Neural cell (in vitro differentiated cells): ENCODE measurements around the gene POLN. TPM values are rescaled to one million over a fixed set of nuclear protein-coding genes. Genes with fewer than 3 reads are reported as not detected.

ENCODE experiments used
- H2AFZ ChIP-seq: fragments of 200-600, 300-800 bp; sonication (generic), shearing (Covaris generic); 2 replicates; pipeline ENCODE4 v1.6.0; 2014; ENCODE audit warnings: low read depth, mild to moderate bottlenecking, antibody characterized with exemption, low read length, moderate library complexity
- H3F3A ChIP-seq: fragments of 200-600 bp; shearing (Covaris generic); 2 replicates; pipeline ENCODE4 v1.6.1; 2016; ENCODE audit warnings: mild to moderate bottlenecking, moderate library complexity, mixed read lengths, antibody characterized with exemption, low read length; ENCODE audit not compliant: insufficient read depth, poor library complexity, severe bottlenecking
- H3K27ac ChIP-seq: fragments of 200-600, 300-800 bp; sonication (generic), shearing (Covaris generic); 2 replicates; pipeline ENCODE4 v1.5.1; 2014; ENCODE audit warnings: mild to moderate bottlenecking, low read length, moderate library complexity
- H3K27me3 ChIP-seq: fragments of 300-800, 200-600 bp; sonication (generic), shearing (Covaris generic); 2 replicates; pipeline ENCODE4 v1.6.0; 2014; ENCODE audit warnings: mild to moderate bottlenecking, low read depth, low read length, moderate library complexity; ENCODE audit not compliant: insufficient read depth
- H3K36me3 ChIP-seq: fragments of 300-800, 200-600 bp; sonication (generic), shearing (Covaris generic); 2 replicates; pipeline ENCODE4 v1.5.1; 2014; ENCODE audit warnings: mild to moderate bottlenecking, antibody characterized with exemption, low read length, moderate library complexity; ENCODE audit not compliant: insufficient read depth
- H3K4me2 ChIP-seq: fragments of 300-800, 200-600 bp; sonication (generic), shearing (Covaris generic); 2 replicates; pipeline ENCODE4 v1.6.0; 2014; ENCODE audit warnings: mild to moderate bottlenecking, low read length
- H3K4me3 ChIP-seq: fragments of 300-800, 200-600 bp; sonication (generic), shearing (Covaris generic); 2 replicates; pipeline ENCODE4 v1.5.1; 2014; ENCODE audit warnings: mild to moderate bottlenecking, low read length, moderate library complexity
- H3K79me2 ChIP-seq: fragments of 200-600 bp; shearing (Covaris generic); replicated peaks from 2 replicates; pipeline ENCODE4 v1.6.0; 2014; ENCODE audit warnings: mild to moderate bottlenecking, low read length, moderate library complexity; ENCODE audit not compliant: insufficient read depth
- H3K9ac ChIP-seq: fragments of 300-800, 200-600 bp; sonication (generic), shearing (Covaris generic); 2 replicates; pipeline ENCODE4 v1.6.1; 2016; ENCODE audit warnings: mild to moderate bottlenecking, low read length, mixed read lengths
- H3K9me2 ChIP-seq: fragments of 200-600 bp; shearing (Covaris generic); 2 replicates; pipeline ENCODE4 v1.6.1; 2016; ENCODE audit warnings: mild to moderate bottlenecking, low read length, mixed read lengths; ENCODE audit not compliant: insufficient read depth
- H3K9me3 ChIP-seq: fragments of 200-600, 300-800 bp; sonication (generic), shearing (Covaris generic); 2 replicates; pipeline ENCODE4 v1.6.1; 2016; ENCODE audit warnings: mild to moderate bottlenecking, mixed run types, low read length, moderate library complexity, mixed read lengths
- H4K20me1 ChIP-seq: fragments of 200-600 bp; shearing (Covaris generic); 2 replicates; pipeline ENCODE4 v1.6.1; 2016; ENCODE audit warnings: mild to moderate bottlenecking, mixed run types; ENCODE audit not compliant: insufficient read depth
- CTCF ChIP-seq: fragments of 450-650 bp; IDR thresholded peaks from 2 replicates; pipeline ENCODE4 v1.5.1; 2014; ENCODE audit warnings: antibody characterized with exemption, mild to moderate bottlenecking, moderate library complexity; ENCODE audit not compliant: poor library complexity, severe bottlenecking
- EP300 ChIP-seq: fragments of 450-650 bp; conservative IDR thresholded peaks from 2 replicates; pipeline ENCODE4 v1.6.1; 2014; ENCODE audit warnings: antibody characterized with exemption, mild to moderate bottlenecking, moderate library complexity; ENCODE audit not compliant: poor library complexity, severe bottlenecking
- EZH2 ChIP-seq: fragments of 200-600, 300-800 bp; shearing (Covaris generic), sonication (generic); IDR thresholded peaks from 2 replicates; pipeline ENCODE4 v1.6.1; 2014; ENCODE audit warnings: antibody characterized with exemption, low read length, borderline replicate concordance, mild to moderate bottlenecking; ENCODE audit not compliant: insufficient read depth, poor library complexity, severe bottlenecking
- MXI1 ChIP-seq: fragments of 450-650 bp; conservative IDR thresholded peaks from 2 replicates; pipeline ENCODE4 v1.6.1; 2014; ENCODE audit warnings: antibody characterized with exemption, mild to moderate bottlenecking; ENCODE audit not compliant: poor library complexity, severe bottlenecking
- POLR2AphosphoS5 ChIP-seq: IDR thresholded peaks from 2 replicates; pipeline ENCODE4 v1.6.1; 2012
- RAD21 ChIP-seq: fragments of 450-650 bp; conservative IDR thresholded peaks from 2 replicates; pipeline ENCODE4 v1.6.1; 2014; ENCODE audit warnings: antibody characterized with exemption, mild to moderate bottlenecking, moderate library complexity
- REST ChIP-seq: IDR thresholded peaks from 2 replicates; pipeline ENCODE4 v1.6.1; 2012; ENCODE audit warnings: borderline replicate concordance
- SMC3 ChIP-seq: fragments of 450-650 bp; conservative IDR thresholded peaks from 2 replicates; pipeline ENCODE4 v1.6.1; 2014; ENCODE audit warnings: antibody characterized with exemption, mild to moderate bottlenecking, moderate library complexity; ENCODE audit not compliant: poor library complexity
- TAF1 ChIP-seq: IDR thresholded peaks from 2 replicates; pipeline ENCODE4 v1.6.1; 2012; ENCODE audit warnings: low read depth
- polyA plus RNA-seq: library from polyadenylated mRNA; depleted of rRNA; stranded (reverse); fragments of >200 nt; gene quantifications from 2 replicates; pipeline ENCODE4 v1.2.3, GENCODE V29; 2014

The POLN gene
- polyA plus RNA-seq, 1 donor from 2014 or later = 1.1 TPM

GRCh38 chr4:2219233-2219760 is 22.6 kb downstream of the POLN start:
- H3K9me2 ChIP-seq = no peaks in the 10 kb centered on the region
- TF ChIP-seq EZH2 (no peak), TAF1 (no peak), POLR2AphosphoS5 (no peak), REST (no peak), RAD21 (no peak), SMC3 (no peak), CTCF (no peak), EP300 (no peak)
- H3K79me2 ChIP-seq = no peaks in the 10 kb centered on the region
- no peaks in the 10 kb centered on the region for H3K9me3 ChIP-seq
- H2AFZ ChIP-seq = no peak overlapping the region
- H3K36me3 ChIP-seq = no peaks in the 10 kb centered on the region
- no peaks in the 10 kb centered on the region for H3K27me3 ChIP-seq
- no peak overlapping the region for H3K27ac ChIP-seq
- no peak overlapping the region for H3K9ac ChIP-seq
- no peaks in the 10 kb centered on the region for H3F3A ChIP-seq
- H3K4me2 ChIP-seq = no peak overlapping the region
- H4K20me1 ChIP-seq = no peaks in the 10 kb centered on the region
- H3K4me3 ChIP-seq = no peak overlapping the region

GRCh38 chr4:2218436-2218835 is 23.5 kb downstream of the POLN start:
- H3K79me2 ChIP-seq = no peaks in the 10 kb centered on the region
- no peaks in the 10 kb centered on the region for H3K9me2 ChIP-seq
- H3K9ac ChIP-seq = no peak overlapping the region
- no peak overlapping the region for H3K27ac ChIP-seq
- no peaks in the 10 kb centered on the region for H4K20me1 ChIP-seq
- H3F3A ChIP-seq = no peaks in the 10 kb centered on the region
- no peaks in the 10 kb centered on the region for H3K9me3 ChIP-seq
- H3K36me3 ChIP-seq = no peaks in the 10 kb centered on the region
- H3K4me3 ChIP-seq = no peak overlapping the region
- H2AFZ ChIP-seq = no peak overlapping the region
- TF ChIP-seq REST (no peak), CTCF (no peak), MXI1 (no peak), EZH2 (no peak), RAD21 (no peak), EP300 (no peak), POLR2AphosphoS5 (no peak), SMC3 (no peak), TAF1 (no peak)
- no peak overlapping the region for H3K4me2 ChIP-seq
- H3K27me3 ChIP-seq = no peaks in the 10 kb centered on the region
